Sciatic nerve (tissue), 2 donors: ENCODE data around the gene AFAP1L2. TPM values are rescaled to one million over a fixed set of nuclear protein-coding genes. Genes with fewer than 3 reads are reported as not detected.

Experiments
- ATAC-seq: fragments of 200-7000 bp; cut with Tn5 transposase; one replicate; pipeline ENCODE4 v1.9.1; 2020; ENCODE audit warnings: mild to moderate bottlenecking, moderate library complexity
- DNase-seq: peaks from one replicate; pipeline ENCODE4 v3.0.0-alpha.2; 2020; ENCODE audit warnings: low spot score
- intact Hi-C: fragments of 100-400 bp; cut with DNase I; formaldehyde crosslinking; loops from one replicate; pipeline ENCODE4 v1.14.2; 2022
- total RNA-seq: library from RNA; stranded (reverse); fragmentation: NEBNext Ultra II Directional; extraction: Animal tissue kit (Norgen Biotek cat#: 25700); gene quantifications from one replicate; pipeline ENCODE4 v1.2.1, GENCODE V29; 2021
- donor health status: DM: no; HTN: no; CAD: no.
- donor health status: DM: no; HTN: no; CAD: no.

Gene AFAP1L2
- total RNA-seq: 144 TPM

- DNase-seq (no peak), ATAC-seq (peak; percentile 69)
- intact Hi-C loops: loop anchor here (10.0 kb wide), 2 partner anchors 60 to 100 kb away; no protein-coding TSS in a partner anchor
Measured at GRCh38 chr10:114404171-114405010, at the start of gene AFAP1L2. Gene AFAP1L2 (minus strand): TSS chr10:114404502. CDS start chr10:114404455, 47 bp downstream.

- DNase-seq: no peak
- intact Hi-C loops: no loop called here
- no peak for ATAC-seq
Measured at GRCh38 chr10:114453576-114453975, 49.3 kb upstream of the AFAP1L2 start.

GRCh38 chr10:114448897-114449296, 44.6 kb upstream of the AFAP1L2 start:
- intact Hi-C loops: no loop called here
- ATAC-seq (no peak), DNase-seq (no peak)

- intact Hi-C loops: no loop called here
- DNase-seq (no peak), ATAC-seq (no peak)
Measured at GRCh38 chr10:114445332-114445731, 41.0 kb upstream of the AFAP1L2 start.

- DNase-seq (no peak), ATAC-seq (no peak)
- intact Hi-C loops: no loop called here
Measured at GRCh38 chr10:114444819-114445218, 40.5 kb upstream of the AFAP1L2 start.

- DNase-seq (no peak), ATAC-seq (no peak)
- intact Hi-C loops: no loop called here
Measured at GRCh38 chr10:114442091-114442630, 37.9 kb upstream of the AFAP1L2 start.

GRCh38 chr10:114441107-114441506, 36.8 kb upstream of the AFAP1L2 start:
- DNase-seq: no peak
- no peak for ATAC-seq
- intact Hi-C loops: no loop called here

- intact Hi-C loops: loop anchor here (10.0 kb wide), 1 partner anchor 133 kb away; no protein-coding TSS in a partner anchor
- DNase-seq: no peak
- no peak for ATAC-seq
Measured at GRCh38 chr10:114437473-114438292, 33.4 kb upstream of the AFAP1L2 start.

- intact Hi-C loops: loop anchor here (10.0 kb wide), 1 partner anchor 132 kb away; no protein-coding TSS in a partner anchor
- ATAC-seq (no peak), DNase-seq (no peak)
Measured at GRCh38 chr10:114436941-114437340, 32.6 kb upstream of the AFAP1L2 start.

- no peak for ATAC-seq
Measured at GRCh38 chr10:114432566-114433093, 28.3 kb upstream of the AFAP1L2 start.

GRCh38 chr10:114431414-114432135, 27.3 kb upstream of the AFAP1L2 start:
- DNase-seq (no peak), ATAC-seq (no peak)
- intact Hi-C loops: loop anchor here (10.0 kb wide), 1 partner anchor 127 kb away; no protein-coding TSS in a partner anchor

More at GRCh38 chr10:114432566-114433093, 28.3 kb upstream of the AFAP1L2 start:
- DNase-seq: no peak
- intact Hi-C loops: loop anchor here (10.0 kb wide), 1 partner anchor 128 kb away; no protein-coding TSS in a partner anchor

- intact Hi-C loops: loop anchor here (10.0 kb wide), 1 partner anchor 126 kb away; no protein-coding TSS in a partner anchor
- DNase-seq (no peak), ATAC-seq (no peak)
Measured at GRCh38 chr10:114430688-114431413, 26.5 kb upstream of the AFAP1L2 start.

- no peak for DNase-seq
- intact Hi-C loops: loop anchor here (10.0 kb wide), 1 partner anchor 125 kb away; no protein-coding TSS in a partner anchor
- peak; percentile 40 for ATAC-seq
Measured at GRCh38 chr10:114429581-114430335, 25.5 kb upstream of the AFAP1L2 start.

GRCh38 chr10:114427124-114427852, 23.0 kb upstream of the AFAP1L2 start:
- DNase-seq (no peak), ATAC-seq (peak; percentile 69)
- intact Hi-C loops: no loop called here

GRCh38 chr10:114426476-114426875, 22.2 kb upstream of the AFAP1L2 start:
- ATAC-seq (no peak), DNase-seq (no peak)
- intact Hi-C loops: no loop called here

- DNase-seq (no peak), ATAC-seq (no peak)
- intact Hi-C loops: no loop called here
Measured at GRCh38 chr10:114420811-114421485, 16.6 kb upstream of the AFAP1L2 start.
